ENCODE data around the gene ZBTB38.

GRCh38 chr3:141409940-141410241 is 41.6 kb downstream of the ZBTB38 start:
- TF ChIP-seq, protein P1, sequence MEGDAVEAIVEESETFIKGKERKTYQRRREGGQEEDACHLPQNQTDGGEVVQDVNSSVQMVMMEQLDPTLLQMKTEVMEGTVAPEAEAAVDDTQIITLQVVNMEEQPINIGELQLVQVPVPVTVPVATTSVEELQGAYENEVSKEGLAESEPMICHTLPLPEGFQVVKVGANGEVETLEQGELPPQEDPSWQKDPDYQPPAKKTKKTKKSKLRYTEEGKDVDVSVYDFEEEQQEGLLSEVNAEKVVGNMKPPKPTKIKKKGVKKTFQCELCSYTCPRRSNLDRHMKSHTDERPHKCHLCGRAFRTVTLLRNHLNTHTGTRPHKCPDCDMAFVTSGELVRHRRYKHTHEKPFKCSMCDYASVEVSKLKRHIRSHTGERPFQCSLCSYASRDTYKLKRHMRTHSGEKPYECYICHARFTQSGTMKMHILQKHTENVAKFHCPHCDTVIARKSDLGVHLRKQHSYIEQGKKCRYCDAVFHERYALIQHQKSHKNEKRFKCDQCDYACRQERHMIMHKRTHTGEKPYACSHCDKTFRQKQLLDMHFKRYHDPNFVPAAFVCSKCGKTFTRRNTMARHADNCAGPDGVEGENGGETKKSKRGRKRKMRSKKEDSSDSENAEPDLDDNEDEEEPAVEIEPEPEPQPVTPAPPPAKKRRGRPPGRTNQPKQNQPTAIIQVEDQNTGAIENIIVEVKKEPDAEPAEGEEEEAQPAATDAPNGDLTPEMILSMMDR (IDR thresholded peaks at IDR 0.05) = no peak
- TF ChIP-seq EZH2 (IDR thresholded peaks at IDR 0.05; ENCODE audit: borderline replicate concordance, insufficient read depth, low read depth, low read length, poor library complexity, severe bottlenecking) = no peak

All from B cell (primary cell).